ENCODE results near the gene SLC6A6.
"Not testable (repeated sequence)": the region's sequence is repeated elsewhere in the genome, so short reads cannot be mapped to it uniquely, and the experiment has no call there.

Gene SLC6A6

DNA sequence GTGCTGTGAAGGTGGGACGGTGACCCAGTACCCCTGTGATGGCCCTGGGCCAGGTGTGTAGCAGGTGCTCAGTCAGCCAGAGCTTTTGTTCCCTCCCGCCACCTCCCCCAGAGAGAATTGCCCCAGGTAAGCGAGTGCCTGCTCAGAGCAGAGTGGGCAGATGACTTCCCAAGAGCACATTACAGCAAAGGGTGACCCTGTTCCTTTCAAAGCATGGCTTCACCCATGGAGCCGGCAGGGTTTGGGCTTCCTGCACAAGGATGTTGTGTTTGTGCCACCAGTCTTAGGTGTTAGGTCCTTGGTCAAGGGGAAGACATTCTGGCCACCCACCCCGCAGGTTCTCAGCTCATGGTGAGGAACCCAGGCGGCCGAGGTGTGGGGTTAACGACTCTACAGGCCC lies 30.7 kb downstream of the SLC6A6 start:
- H3K27ac ChIP-seq: no peak overlapping the region
- no peak overlapping the region for H3K4me3 ChIP-seq (ENCODE audit: low read depth, low read length)
- TF ChIP-seq, protein P1, sequence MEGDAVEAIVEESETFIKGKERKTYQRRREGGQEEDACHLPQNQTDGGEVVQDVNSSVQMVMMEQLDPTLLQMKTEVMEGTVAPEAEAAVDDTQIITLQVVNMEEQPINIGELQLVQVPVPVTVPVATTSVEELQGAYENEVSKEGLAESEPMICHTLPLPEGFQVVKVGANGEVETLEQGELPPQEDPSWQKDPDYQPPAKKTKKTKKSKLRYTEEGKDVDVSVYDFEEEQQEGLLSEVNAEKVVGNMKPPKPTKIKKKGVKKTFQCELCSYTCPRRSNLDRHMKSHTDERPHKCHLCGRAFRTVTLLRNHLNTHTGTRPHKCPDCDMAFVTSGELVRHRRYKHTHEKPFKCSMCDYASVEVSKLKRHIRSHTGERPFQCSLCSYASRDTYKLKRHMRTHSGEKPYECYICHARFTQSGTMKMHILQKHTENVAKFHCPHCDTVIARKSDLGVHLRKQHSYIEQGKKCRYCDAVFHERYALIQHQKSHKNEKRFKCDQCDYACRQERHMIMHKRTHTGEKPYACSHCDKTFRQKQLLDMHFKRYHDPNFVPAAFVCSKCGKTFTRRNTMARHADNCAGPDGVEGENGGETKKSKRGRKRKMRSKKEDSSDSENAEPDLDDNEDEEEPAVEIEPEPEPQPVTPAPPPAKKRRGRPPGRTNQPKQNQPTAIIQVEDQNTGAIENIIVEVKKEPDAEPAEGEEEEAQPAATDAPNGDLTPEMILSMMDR (IDR thresholded peaks at IDR 0.05; ENCODE audit: low read depth, low read length, missing control alignments): no peak

DNA sequence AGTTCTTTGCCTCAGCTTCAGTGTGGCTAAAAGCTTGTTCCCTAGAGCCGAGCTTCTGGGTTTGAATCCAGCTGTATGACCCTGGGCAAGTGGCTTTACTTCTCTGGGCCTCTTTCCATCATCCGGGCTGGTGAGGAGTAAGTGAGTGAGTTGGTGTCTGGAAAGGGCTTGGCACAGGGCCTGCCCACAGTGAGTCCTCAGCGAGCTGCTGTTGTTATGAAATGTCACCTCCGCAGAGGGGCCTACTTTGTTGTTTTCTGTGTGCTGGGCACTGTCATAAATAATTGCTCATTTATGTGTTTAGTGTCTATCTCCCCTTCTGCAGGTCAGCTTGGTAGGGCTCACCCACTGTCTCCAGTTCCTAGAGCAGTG lies 31.7 kb downstream of the SLC6A6 start:
- TF ChIP-seq, protein P1 (IDR thresholded peaks at IDR 0.05; ENCODE audit: low read depth, low read length, missing control alignments): no peak
- H3K27ac ChIP-seq: no peak overlapping the region
- in situ Hi-C loops (cut with HindIII; ENCODE audit: low pct_ligation_motif_present, low sequenced_read_pairs): no loop called here
- no peak overlapping the region for H3K4me3 ChIP-seq (ENCODE audit: low read depth, low read length)
- DNase-seq: no peak
- H3K27me3 ChIP-seq (replicated peaks): no peaks in the 10 kb centered on the region
- H3K36me3 ChIP-seq (replicated peaks): no peaks in the 10 kb centered on the region

More for the DNA sequence above, 30.7 kb downstream of the SLC6A6 start:
- no peak for DNase-seq
- Histone ChIP-seq H3K36me3 (replicated peaks) (no peaks in the 10 kb centered on the region), H3K27me3 (replicated peaks) (no peaks in the 10 kb centered on the region)
- in situ Hi-C loops (cut with HindIII; ENCODE audit: low pct_ligation_motif_present, low sequenced_read_pairs): no loop called here

DNA sequence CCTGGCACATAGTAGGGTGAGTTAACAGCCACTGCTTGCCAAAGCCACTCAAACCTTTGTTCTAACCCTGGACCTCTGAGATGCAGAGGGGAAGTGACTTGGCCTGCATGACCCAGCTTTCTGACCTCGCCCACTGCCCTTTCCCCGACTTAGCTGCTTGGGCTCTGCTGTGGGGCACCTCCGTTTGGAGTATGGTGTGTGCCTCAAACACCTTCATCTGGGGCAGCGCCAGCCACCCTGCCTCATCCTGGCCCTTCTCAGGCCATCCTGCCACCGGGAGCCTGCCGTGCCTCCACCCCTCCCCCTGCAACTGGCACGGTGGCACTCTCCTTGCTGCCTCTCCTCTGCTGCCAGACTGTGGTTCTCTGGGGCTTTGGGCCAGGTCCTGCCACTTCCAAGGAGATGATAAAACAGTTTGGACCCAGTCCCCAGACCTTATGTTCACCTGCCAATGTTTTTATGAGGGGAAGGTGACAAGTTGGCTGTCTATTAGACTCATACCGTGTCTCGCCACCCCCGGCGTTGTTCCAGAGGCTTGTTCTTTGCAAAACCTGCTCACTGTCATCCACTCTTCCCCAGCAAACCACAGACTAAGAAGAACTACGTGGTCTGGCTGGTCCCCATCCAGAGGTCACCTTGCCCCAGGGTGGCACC lies 32.2 kb downstream of the SLC6A6 start:
- Histone ChIP-seq H3K27ac (no peak overlapping the region), H3K36me3 (replicated peaks) (no peaks in the 10 kb centered on the region), H3K27me3 (replicated peaks) (no peaks in the 10 kb centered on the region), H3K4me3 (ENCODE audit: low read depth, low read length) (no peak overlapping the region)
- TF ChIP-seq, protein P1 (IDR thresholded peaks at IDR 0.05; ENCODE audit: low read depth, low read length, missing control alignments): no peak
- no peak for DNase-seq
- in situ Hi-C loops (cut with HindIII; ENCODE audit: low pct_ligation_motif_present, low sequenced_read_pairs): no loop called here

DNA sequence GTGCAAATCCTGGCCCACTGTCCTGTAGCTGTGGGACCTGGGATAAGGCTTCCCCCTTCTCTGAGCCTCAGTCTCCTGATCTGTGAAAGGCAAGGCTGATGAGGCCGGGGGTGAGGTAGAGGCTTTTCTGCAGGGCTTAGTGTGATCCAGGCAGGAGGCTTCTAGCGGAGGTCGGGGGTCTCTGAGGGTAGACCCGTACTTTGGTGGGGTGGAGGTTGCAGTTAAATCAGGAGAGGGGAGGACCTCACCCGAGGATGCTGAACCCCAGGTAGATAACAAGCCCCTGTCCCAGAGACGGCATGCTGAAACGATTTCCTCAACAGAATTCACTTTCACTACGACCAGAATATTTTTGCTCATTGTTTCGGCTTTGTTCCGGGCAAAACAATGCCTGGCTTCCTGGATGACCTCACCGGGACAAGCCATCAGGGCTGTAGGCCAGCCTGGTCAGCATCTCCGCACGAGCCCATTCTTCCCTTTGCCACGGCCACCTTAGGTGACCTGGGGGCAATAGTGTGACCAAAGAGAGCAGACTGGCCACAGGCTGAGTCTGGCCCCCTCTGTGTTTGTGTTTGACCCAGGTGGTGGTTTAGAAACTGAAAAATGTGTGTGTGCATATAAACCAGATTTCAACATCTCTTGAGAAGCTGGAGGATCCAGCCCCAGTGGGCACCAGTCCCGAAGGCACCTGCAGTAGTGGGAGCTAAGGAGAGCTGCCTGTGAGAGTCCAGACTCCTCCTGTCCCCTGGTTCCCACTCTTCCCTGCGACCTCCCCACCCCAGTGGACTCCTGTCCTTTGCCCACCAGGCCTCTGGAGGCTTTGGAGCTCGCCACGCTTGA lies 33.0 kb downstream of the SLC6A6 start:
- TF ChIP-seq, protein P1 (IDR thresholded peaks at IDR 0.05; ENCODE audit: low read depth, low read length, missing control alignments): no peak
- Histone ChIP-seq H3K36me3 (replicated peaks) (no peaks in the 10 kb centered on the region), H3K27ac (no peak overlapping the region), H3K4me3 (ENCODE audit: low read depth, low read length) (no peak overlapping the region), H3K27me3 (replicated peaks) (no peaks in the 10 kb centered on the region)
- no peak for DNase-seq
- in situ Hi-C loops (cut with HindIII; ENCODE audit: low pct_ligation_motif_present, low sequenced_read_pairs): no loop called here

DNA sequence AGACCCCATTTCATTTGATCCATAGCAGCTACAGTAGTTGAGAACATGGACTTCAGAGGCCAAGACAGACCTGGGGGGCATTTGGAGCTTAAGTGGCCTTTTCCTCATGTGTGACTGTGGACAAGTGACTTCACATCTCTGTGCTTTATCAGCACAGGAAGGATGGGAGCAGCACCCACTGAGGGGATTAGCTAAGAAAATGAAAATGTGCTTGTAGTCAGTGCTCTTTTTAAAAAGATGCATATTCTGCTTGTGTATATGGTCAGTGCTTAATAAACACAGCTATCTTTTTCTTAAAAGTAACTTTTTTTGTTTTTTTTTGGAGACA lies 34.5 kb downstream of the SLC6A6 start:
- Histone ChIP-seq H3K36me3 (replicated peaks) (no peaks in the 10 kb centered on the region), H3K4me3 (ENCODE audit: low read depth, low read length) (no peak overlapping the region), H3K27ac (no peak overlapping the region), H3K27me3 (replicated peaks) (no peaks in the 10 kb centered on the region)
- TF ChIP-seq, protein P1 (IDR thresholded peaks at IDR 0.05; ENCODE audit: low read depth, low read length, missing control alignments): no peak
- no peak for DNase-seq
- in situ Hi-C loops (cut with HindIII; ENCODE audit: low pct_ligation_motif_present, low sequenced_read_pairs): no loop called here

DNA sequence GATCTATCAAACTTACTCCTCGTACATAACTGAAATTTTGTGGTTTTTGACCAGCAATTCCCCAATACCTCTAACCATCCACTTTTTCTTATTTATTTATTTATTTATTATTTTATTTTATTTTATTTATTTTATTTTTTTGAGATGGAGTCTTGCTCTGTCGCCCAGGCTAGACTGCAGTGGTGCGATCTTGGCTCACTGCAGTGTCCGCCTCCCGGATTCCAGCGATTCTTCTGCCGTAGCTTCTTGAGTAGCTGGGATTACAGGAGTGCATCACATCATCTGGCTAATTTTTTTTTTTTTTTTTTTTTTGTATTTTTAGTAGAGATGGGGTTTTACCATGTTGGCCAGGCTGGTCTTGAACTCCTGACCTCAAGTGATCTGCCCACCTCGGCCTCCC lies 35.3 kb downstream of the SLC6A6 start:
- in situ Hi-C loops (cut with HindIII; ENCODE audit: low pct_ligation_motif_present, low sequenced_read_pairs); H3K27ac ChIP-seq; DNase-seq; H3K27me3 ChIP-seq (replicated peaks); H3K4me3 ChIP-seq (ENCODE audit: low read depth, low read length); H3K36me3 ChIP-seq (replicated peaks): not testable (repeated sequence)
